HG02610 (cell line): ENCODE data around the gene CYP20A1.
"Not testable (repeated sequence)": the region's sequence is repeated elsewhere in the genome, so short reads cannot be mapped to it uniquely, and the experiment has no call there.

Experiments used
- ATAC-seq: cut with Tn5 transposase; IDR thresholded peaks from one replicate; pipeline ENCODE4 v1.9.1; 2021; ENCODE audit warnings: mild to moderate bottlenecking, moderate library complexity; ENCODE audit not compliant: unreplicated experiment

Gene CYP20A1

GRCh38 chr2:203238704-203239526 is at the start of gene CYP20A1:
TSS of gene CYP20A1 (plus strand) at chr2:203239018. CDS start at chr2:203239063, 45 bp downstream.
- ATAC-seq: peak; percentile 88

GRCh38 chr2:203190547-203190946 is 48.3 kb upstream of the CYP20A1 start:
- not testable (repeated sequence) for ATAC-seq

- not testable (repeated sequence) for ATAC-seq
Measured at GRCh38 chr2:203191026-203191425, 47.8 kb upstream of the CYP20A1 start.

- ATAC-seq: peak; percentile 70
Measured at GRCh38 chr2:203191961-203192360, 46.9 kb upstream of the CYP20A1 start.

- no peak for ATAC-seq
Measured at GRCh38 chr2:203195331-203196036, 43.3 kb upstream of the CYP20A1 start.

GRCh38 chr2:203200866-203201265 is 38.0 kb upstream of the CYP20A1 start:
- no peak for ATAC-seq

GRCh38 chr2:203201426-203201825 is 37.4 kb upstream of the CYP20A1 start:
- ATAC-seq: no peak

- ATAC-seq: no peak
Measured at GRCh38 chr2:203209538-203209937, 29.3 kb upstream of the CYP20A1 start.

- peak; percentile 45 for ATAC-seq
Measured at GRCh38 chr2:203225423-203226039, 13.3 kb upstream of the CYP20A1 start.

GRCh38 chr2:203229674-203230073 is 9.1 kb upstream of the CYP20A1 start:
- ATAC-seq: not testable (repeated sequence)

- ATAC-seq: no peak
Measured at GRCh38 chr2:203237346-203238238, 1.2 kb upstream of the CYP20A1 start.

GRCh38 chr2:203238292-203238703 is 520 bp upstream of the CYP20A1 start:
- peak; percentile 0 for ATAC-seq

- no peak for ATAC-seq
Measured at GRCh38 chr2:203240491-203240890, 1.7 kb downstream of the CYP20A1 start.

GRCh38 chr2:203242518-203242917 is 3.7 kb downstream of the CYP20A1 start:
- no peak for ATAC-seq

GRCh38 chr2:203246646-203247045 is 7.8 kb downstream of the CYP20A1 start:
- no peak for ATAC-seq

GRCh38 chr2:203252818-203253217 is 14.0 kb downstream of the CYP20A1 start:
- ATAC-seq: no peak

- ATAC-seq: not testable (repeated sequence)
Measured at GRCh38 chr2:203253422-203254095, 14.7 kb downstream of the CYP20A1 start.

GRCh38 chr2:203261326-203262159 is 22.7 kb downstream of the CYP20A1 start:
- no peak for ATAC-seq

- ATAC-seq: no peak
Measured at GRCh38 chr2:203279288-203279687, 40.5 kb downstream of the CYP20A1 start.
